Measurements from ENCODE around the gene DMXL1. TPM values are rescaled to one million over a fixed set of nuclear protein-coding genes. Genes with fewer than 3 reads are reported as not detected.

DMXL1 gene
- total RNA-seq, 1 experiment from 2014 or later: 14.8 TPM

DNA sequence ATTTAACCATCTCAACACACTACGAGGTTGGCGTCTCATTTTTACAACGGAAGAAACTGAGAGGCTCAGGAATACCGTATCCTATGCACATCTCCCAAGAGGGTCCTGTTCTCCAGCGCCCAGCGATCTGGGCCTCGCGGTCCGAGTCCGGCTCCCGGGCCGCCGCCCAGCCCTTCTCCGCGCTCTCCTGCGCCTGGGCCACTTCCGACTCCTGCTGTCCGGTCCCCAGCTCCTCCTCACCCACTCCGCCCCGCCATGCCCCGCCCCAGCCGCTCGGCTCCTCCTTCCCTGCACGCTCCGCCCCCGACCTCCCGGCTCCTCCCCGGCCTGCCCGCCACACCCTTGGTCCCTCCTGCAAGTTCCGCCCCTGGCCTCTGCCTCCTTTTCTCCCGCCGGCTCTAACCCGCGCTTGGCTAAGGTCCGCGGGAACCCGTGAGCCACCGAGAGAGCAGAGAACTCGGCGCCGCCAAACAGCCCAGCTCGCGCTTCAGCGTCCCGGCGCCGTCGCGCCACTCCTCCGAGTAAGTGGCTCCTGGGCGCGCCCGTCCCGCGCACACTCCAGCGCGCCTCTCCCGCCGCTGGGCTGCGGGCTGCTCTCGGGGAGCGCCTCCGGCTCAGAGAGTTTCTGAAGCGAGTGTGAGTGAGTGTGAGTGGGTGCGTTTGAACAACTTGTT lies 197.6 kb downstream of the DMXL1 start:
- DNase-seq (ENCODE audit: low read depth): peak; percentile 86

DNA sequence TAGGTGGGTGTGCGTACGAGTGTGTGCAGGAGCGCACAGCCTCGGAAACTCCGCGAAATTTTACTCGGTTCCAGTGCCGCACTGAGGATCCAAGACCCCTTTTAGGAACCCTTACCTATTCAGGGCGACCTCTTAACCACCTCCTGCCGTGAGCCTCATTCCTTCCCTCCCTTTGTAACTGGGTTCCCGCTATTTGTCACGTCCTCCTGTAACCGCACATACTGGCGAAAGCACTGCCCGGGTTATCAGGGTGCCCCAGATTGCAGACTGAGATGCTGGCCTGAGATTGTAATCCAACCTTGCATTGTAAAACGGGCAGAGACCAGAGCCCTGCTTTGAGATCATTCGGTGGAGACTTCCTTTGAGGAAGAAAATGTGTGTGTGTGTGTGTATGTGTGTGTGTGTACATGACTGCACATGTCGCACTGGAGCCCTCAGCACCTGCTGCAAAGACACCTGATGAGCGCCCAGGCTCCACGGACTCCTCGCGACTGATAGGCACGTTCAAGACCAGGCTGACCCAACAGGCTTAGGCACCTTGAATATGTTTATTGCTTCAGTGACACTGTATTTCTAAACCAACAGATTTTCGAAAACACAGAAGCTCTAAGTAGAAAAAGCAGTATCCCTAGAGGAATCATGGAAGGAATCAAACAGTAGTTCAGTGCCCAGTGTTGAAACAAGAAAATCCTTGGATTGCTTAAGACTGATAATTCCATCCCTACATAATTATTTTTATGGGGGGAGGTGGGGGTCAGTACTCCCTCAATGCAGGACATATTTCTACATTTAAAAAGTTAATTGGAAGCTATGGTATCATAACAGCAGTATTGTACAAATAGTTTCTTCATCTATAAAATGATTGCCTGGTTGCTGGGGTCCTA lies 198.4 kb downstream of the DMXL1 start:
- DNase-seq (ENCODE audit: low read depth): peak; percentile 33

DNA sequence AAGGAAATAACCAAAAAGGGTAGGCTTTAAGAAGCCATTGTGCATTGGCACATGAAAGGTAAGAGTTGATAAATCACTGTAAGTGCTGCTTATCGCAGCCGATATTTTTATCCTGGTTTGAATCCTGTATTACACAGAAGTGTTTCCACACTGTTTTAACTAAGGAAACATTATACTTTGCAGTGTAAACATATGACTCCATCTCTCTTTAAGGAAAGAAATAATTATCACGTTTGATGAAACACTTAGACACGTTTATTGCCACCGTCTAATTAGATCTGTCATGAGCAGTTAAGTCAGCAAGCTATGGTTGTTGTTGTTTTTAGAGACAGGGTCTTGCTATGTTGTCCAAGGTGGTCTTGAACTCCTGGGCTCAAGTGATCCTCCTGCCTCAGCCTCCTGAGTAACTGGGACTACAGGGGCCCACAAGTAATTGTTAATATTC lies 199.3 kb downstream of the DMXL1 start:
- no peak for DNase-seq (ENCODE audit: low read depth)

DNA sequence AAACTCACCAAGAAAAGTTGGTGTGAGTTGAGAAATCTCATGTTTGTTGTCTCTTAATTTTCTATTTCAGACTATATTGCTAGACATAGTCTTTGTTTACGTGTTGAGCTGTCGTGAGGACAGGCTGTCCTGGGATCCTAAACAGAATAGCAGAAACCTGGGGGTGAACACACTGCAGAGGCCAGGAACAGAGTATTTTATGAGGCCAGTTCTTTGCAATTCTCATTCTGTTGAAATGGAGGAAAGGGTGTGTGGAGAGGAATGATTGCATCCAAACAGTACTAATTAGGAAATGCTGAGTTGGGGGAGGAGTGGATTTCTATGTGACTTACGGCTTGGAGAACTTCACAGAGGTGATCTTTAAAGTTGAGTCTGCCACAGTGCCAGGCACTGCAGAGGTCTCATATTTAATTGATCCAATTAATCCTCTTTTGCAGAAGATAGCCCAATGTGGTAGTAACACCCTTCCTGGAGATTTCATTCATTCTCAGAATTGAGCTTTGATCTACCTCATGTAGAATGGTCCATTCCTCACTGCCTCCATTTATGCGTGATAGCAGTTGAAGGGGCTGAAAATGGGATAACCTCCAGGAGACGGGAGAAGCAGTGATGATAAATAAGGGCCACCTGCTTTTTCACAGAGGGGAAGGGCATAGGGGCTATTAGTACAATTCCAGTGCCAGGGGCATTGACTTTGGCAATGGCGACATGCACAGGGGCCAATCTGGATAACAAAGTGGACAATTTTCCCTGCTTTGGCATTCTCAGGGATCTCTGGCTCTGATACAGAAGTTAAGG lies 200.3 kb downstream of the DMXL1 start:
- DNase-seq (ENCODE audit: low read depth): no peak

DNA sequence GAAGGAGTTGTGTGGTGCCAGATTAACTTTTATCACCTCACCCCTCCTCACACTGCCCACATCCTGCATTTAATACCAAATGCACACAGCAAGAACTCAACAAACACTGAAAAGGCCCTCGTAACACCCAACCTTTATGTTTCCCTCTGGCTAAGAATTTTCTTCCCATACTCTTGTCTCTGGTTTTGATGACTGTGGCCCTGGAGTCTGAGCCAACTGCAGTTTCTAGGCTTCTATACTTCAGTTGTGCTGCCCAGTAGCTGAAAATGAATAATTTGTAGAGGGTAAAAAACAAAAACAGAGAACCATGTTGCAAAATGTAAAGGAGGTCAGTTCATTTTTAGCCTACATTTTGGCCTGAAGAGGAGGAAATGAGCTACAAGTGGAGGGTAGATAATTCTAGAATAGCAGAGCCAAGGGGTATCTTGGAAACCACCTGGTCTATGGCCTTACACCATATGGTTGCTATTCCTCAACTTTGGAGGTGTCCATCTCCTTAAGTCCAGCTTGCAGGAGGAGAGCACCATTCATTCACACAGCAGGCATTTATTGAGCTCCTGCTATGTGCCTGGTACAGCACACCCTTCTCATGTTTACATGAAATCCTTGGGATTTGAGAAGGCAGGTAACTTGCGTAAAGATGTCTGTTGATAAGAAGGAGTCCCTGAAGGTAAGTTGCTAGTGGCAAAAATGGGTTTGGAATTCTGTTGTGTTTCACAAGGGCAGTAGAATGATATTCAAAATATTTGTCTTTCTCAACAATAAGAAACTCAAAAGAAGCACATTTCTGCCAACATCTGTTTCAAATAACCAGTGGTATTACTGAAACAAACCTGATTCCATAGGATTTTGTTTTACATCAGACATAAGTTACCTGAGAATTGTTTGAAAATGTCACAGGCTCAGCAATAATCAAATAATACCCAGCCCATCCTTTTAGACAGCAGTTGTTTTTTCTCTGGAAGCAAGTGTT lies 201.2 kb downstream of the DMXL1 start:
- DNase-seq (ENCODE audit: low read depth): no peak

DNA sequence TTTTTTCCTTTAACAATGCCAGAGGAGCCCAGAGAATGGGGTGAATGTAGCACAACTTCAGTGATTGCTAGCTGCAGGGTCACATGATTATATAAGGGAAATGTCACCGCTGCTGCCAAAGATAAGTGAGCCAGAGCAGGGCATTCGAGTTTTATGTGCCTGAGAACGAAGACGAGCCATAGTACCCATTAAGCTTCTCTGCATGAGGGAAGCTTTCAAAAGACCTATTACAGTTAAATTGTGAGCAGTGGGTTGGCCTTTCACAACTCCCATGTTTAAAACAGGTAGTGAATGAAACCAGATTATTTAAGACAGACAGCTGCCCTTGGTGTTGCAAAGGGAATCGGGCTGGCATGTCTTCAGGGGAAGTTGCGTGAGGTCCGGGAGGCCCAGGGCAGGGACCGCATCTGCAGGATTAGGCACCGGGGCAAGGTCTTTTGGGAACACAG lies 202.5 kb downstream of the DMXL1 start:
- DNase-seq (ENCODE audit: low read depth): no peak

DNA sequence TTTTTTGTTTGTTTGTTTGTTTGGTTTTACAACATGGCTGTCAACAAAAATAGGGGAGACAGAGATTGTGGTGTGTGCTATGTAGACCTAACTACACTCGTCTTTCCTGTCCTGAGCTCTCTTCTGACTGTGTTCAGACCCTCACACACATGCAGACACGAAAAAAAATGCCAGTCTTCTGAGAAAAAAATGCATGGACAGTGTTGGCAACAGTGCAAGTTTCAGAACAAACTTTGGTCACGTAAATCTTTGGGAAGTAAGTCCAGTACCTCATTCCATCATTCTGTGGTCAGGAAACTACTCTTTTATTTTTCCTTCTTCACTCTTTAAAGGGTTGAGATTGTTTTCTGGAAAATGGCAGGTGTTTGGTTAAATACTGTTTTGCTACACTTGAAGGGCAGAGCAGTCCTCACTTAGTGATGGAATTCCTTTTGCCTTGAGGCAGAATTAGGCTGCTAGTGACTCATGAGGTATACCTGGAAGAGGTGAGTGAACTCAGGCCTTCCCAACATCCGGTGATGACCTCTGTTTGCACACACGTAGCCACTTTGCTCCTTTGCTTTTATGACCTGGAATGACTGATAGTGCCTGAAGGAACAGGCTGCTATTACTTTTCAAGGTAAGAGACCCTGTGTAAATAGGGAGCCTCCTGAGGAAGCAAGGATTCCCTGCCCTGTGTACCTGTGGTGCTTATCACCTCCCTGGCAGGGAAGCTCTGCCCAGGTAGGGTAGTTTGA lies 203.3 kb downstream of the DMXL1 start:
- peak; percentile 55 for DNase-seq (ENCODE audit: low read depth)

DNA sequence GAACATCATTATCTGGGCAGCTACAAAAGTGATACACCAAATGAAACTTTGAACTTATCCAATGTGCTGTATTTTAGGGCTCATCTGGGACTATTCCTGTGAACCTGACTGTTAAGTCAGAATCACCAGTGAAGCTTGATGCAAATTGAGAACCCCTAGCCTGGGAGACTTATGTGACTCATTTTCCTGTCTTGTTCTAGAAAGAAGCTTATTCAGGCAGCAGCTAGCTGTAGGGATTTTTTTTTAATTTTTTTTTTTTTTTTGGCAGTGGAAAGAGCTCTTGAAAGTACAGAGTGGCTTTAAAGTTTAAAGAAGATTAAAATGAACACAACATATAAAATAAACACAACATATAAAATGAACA lies 203.9 kb downstream of the DMXL1 start:
- DNase-seq (ENCODE audit: low read depth): peak; percentile 83

DNA sequence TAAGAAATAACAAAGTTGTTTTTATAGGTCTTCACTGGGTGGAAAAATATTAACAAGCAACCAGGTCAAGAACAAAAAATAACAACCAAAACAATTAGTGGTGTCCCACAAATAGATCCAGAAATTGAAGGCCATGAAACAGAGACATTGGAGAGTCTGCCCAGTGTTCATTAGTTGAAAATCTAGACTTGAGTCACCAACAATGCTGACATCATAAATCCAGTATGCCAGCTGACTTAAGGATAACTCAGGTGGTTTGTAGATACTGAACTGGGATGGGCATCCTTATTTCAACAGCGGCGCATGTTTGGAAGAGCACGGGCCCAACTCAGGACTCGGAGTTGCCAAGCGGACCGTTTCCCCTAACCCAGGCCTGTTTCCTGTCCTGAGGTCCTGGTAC lies 204.3 kb downstream of the DMXL1 start:
- DNase-seq (ENCODE audit: low read depth): peak; percentile 50

DNA sequence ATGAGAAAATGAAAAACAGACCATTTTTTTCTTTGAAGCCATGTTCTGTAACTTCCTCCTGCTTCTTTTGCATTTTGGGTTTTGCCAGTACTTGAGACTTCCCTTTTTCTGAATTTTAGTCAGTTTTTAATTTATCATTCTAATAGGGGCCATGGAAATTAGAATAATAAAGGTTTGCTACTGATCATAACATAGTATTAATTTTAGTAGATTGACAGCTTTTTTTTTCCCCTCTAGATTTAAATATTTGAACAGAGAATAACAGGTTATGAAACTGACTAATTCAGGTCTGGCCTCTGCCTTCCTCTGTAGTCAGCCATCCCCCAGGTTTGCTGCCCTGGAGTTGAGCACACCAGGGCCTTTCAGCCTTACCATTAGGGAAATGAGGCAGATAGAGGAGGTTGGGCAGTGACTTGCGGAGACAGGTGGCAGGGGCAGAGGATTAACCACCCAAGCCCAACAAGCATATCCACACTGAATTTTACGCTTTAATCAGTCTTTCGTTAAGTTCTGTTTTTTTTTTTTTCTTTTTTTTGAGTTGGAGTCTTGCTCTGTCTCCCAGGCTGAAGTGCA lies 204.8 kb downstream of the DMXL1 start:
- DNase-seq (ENCODE audit: low read depth): no peak

DNA sequence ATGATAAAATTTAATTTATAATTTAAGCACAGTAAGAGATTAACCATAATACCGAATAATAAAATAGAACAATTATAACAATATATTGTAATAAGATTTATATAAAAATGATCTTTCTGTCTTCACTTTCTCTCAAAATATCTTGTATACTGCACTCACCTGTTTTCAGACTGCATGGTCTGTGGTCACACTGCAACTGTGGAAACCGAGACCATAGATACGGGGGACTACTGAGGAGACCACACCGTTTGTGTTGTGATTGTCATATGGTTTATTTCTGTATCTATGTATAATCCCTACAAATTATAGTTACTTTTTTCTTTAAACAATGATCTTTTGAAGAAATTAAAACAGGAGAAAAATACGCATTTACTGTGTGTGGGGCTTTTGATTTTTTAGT lies 206.1 kb downstream of the DMXL1 start:
- no peak for DNase-seq (ENCODE audit: low read depth)

DNA sequence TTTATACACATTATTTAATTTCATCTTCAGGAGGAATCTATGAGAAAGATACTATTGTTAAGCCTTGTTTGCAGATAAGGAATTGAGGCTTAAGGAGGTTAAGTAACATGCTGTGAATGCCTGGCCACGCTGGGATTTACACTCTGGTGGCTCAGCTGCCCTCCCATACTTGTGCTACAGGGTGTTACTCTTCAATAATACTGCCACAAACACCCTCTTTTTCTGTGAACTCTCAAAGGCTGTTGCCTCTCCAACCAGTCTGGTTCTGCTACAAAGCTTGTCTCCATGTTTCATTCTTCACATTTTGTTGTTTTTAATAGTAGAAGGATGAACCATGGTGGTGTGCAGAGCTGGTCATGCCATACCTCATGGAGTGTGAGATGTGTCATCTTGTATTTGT lies 208.2 kb downstream of the DMXL1 start:
- no peak for DNase-seq (ENCODE audit: low read depth)

DNA sequence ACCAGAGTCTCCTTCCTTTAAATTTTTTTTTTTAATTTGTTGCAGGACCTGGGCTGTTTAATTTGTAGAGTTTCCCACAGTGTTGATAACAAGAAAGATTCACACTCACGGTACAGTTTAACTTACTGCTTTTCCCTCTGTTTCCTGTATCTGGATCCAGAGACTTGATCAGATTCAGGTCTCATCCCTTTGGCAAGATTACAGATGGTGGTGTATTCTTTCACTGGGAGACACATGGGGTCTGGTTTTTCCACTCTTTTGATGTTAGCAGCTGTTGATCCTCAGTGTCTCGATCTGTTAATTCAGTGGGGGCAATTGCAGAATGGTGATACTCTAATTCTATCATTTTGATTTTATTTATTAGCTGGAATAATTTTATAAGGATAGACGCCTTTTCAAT lies 209.5 kb downstream of the DMXL1 start:
- no peak for DNase-seq (ENCODE audit: low read depth)

DNA sequence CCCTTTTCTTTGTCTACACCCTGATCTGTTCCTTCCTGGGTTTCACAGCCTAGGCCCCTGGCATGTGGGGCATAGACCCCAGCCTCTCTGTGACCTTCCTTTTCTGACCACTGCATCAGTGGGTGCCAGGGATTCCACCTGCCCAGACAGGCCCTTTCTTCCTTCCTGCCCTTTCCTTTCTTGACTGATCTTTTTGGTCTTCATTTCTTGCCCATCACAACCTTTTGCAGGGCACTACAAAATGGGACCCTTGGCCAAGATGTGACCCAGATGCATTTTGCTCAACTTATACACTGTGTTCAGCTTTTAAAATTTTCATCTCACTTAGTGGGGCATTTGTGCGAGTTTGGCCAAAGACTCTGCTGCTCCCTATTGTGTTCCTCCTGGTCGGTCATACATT lies 211.7 kb downstream of the DMXL1 start:
- DNase-seq (ENCODE audit: low read depth): no peak

DNA sequence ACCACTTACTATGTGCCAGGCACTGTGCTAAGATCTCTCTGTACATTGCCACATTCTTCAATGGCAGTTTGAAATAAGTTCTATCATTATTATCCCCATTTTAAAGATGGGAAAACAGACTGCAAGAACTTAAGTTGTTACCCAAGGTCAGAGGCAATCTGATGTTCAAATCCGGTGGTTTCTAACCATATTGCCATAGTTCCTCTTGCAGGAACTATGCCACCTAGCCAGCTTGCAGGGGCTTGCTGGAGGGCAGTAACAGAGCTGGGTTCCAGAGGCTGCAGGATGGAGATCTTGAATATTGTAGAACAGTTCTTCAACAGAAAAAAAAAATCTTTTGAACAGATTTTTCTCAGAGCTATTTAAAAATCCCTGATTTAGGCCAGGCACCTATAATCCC lies 213.1 kb downstream of the DMXL1 start:
- DNase-seq (ENCODE audit: low read depth): no peak

DNA sequence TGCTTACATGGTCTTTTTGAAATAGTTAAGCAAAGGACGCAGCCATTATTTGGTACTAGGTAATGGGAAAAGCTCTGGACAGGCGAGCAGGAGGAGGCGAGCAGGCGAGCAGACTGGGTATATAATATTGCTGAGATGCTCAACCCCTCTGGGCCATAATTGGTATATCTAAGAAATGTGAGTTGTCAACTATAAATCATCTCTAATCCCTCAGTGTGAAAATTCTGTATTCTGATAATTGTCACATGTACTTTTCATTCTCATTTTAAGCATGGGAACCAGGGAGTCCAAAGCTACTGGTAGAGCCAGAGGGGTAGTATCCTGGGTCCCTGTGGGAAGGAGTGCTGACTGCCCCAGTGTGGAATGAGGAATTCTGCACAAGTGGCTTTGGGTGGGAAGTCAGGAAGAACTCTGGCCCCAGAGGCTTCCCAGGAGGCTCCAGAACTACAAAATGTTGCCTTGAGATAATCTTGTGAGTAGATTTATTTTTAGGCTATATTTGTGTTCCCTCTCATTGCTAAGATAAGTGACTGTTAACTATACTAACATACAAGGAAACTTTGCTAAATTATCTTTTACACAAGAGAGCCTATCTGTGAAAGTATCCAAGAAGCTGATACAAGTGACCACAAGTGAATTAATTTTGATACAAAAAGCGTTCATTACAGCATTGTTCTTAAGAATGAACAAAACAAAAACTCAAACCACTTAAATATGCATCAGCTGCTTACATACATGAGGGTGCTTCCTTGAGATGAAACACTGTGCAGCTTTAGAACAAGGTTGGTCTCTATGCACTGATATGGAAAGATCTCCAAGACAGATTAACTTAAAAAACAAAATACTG lies 214.4 kb downstream of the DMXL1 start:
- no peak for DNase-seq (ENCODE audit: low read depth)

DNA sequence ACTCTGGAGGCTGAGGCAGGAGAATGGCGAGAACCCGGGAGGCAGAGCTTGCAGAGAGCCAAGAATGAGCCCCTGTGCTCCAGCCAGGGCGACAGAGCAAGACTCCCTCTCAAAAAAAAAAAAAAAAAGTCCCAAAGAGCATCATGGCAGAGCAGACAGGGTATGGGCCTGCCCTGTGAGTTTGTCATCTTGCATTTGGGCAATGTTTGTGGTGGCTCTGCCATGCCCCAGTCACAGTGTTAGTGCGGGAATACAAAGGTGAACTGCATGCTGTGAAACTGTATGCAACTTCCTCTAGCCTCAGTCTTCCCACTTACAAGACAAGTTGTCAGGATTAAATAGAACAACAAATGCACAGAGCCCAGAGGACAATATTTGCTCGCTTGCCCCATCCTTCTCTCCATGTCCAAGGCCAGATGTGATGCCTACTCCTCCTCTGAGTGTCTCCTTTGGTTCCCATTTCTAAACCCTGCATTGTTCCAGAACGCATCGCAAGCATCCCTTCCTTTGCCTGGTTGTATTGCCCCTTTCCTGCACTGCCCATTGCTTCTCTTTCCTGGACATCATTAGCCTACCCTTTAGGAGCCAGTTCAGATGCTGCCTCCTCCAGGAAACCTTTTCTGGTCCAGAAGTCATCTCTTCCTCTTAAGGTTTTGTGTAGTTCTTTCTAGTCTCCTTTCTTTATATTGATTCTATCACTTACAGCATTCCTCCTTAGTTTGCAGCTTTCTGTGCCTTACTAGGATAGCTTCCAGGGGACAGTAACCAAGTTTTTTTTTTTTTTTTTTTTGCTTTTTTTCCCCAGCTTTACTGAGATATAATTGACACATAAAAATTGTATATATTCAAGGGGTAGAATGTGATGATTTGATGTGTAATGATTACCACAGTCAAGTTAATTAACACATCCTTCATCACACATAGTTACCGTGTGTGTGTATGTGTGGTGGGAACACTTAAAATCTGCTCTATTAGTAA lies 215.9 kb downstream of the DMXL1 start:
- no peak for DNase-seq (ENCODE audit: low read depth)
